ENCODE results near the gene EGFLAM.

EGFLAM gene

GRCh38 chr5:38467353-38468040 lies 209.1 kb downstream of the EGFLAM start:
- Histone ChIP-seq H3K9me3 (ENCODE audit: control insufficient read depth, insufficient read depth, low read length) (no peaks in the 10 kb centered on the region), H3K27me3 (ENCODE audit: control insufficient read depth, insufficient read depth, low read length) (no peaks in the 10 kb centered on the region), H3K4me1 (ENCODE audit: control insufficient read depth, insufficient read depth, low read length) (peaks cover 3% of the 10 kb centered on the region), H3K27ac (ENCODE audit: low read length) (no peak overlapping the region), H3K36me3 (ENCODE audit: control insufficient read depth, insufficient read depth, low read length) (no peaks in the 10 kb centered on the region), H3K4me3 (ENCODE audit: low read length) (no peak overlapping the region)
- WGBS (ENCODE audit: insufficient coverage, insufficient read length) = no CpG with 5 or more reads among the region's 22 CpGs
- DNase-seq (ENCODE audit: low read depth, low spot score) = no peak

GRCh38 chr5:38468202-38468673 lies 209.9 kb downstream of the EGFLAM start:
- Histone ChIP-seq H3K27ac (ENCODE audit: low read length) (no peak overlapping the region), H3K4me3 (ENCODE audit: low read length) (no peak overlapping the region), H3K9me3 (ENCODE audit: control insufficient read depth, insufficient read depth, low read length) (no peaks in the 10 kb centered on the region), H3K4me1 (ENCODE audit: control insufficient read depth, insufficient read depth, low read length) (peaks cover 3% of the 10 kb centered on the region), H3K27me3 (ENCODE audit: control insufficient read depth, insufficient read depth, low read length) (no peaks in the 10 kb centered on the region), H3K36me3 (ENCODE audit: control insufficient read depth, insufficient read depth, low read length) (no peaks in the 10 kb centered on the region)
- WGBS (ENCODE audit: insufficient coverage, insufficient read length) = no CpG with 5 or more reads among the region's 12 CpGs
- no peak for DNase-seq (ENCODE audit: low read depth, low spot score)

- Histone ChIP-seq H3K4me1 (ENCODE audit: control insufficient read depth, insufficient read depth, low read length) (peaks cover 3% of the 10 kb centered on the region), H3K27me3 (ENCODE audit: control insufficient read depth, insufficient read depth, low read length) (no peaks in the 10 kb centered on the region), H3K9me3 (ENCODE audit: control insufficient read depth, insufficient read depth, low read length) (no peaks in the 10 kb centered on the region), H3K27ac (ENCODE audit: low read length) (no peak overlapping the region), H3K4me3 (ENCODE audit: low read length) (no peak overlapping the region), H3K36me3 (ENCODE audit: control insufficient read depth, insufficient read depth, low read length) (no peaks in the 10 kb centered on the region)
- no CpG with 5 or more reads among the region's 18 CpGs for WGBS (ENCODE audit: insufficient coverage, insufficient read length)
- DNase-seq (ENCODE audit: low read depth, low spot score) = no peak
Observed at GRCh38 chr5:38468978-38469706, 210.8 kb downstream of the EGFLAM start.

GRCh38 chr5:38469707-38470267 lies 211.4 kb downstream of the EGFLAM start:
- WGBS (ENCODE audit: insufficient coverage, insufficient read length) = no CpG with 5 or more reads among the region's 11 CpGs
- Histone ChIP-seq H3K4me3 (ENCODE audit: low read length) (no peak overlapping the region), H3K9me3 (ENCODE audit: control insufficient read depth, insufficient read depth, low read length) (no peaks in the 10 kb centered on the region), H3K4me1 (ENCODE audit: control insufficient read depth, insufficient read depth, low read length) (peaks cover 3% of the 10 kb centered on the region), H3K27me3 (ENCODE audit: control insufficient read depth, insufficient read depth, low read length) (no peaks in the 10 kb centered on the region), H3K36me3 (ENCODE audit: control insufficient read depth, insufficient read depth, low read length) (no peaks in the 10 kb centered on the region), H3K27ac (ENCODE audit: low read length) (no peak overlapping the region)
- DNase-seq (ENCODE audit: low read depth, low spot score) = no peak

GRCh38 chr5:38471709-38472108 lies 213.3 kb downstream of the EGFLAM start:
- H3K4me3 ChIP-seq (ENCODE audit: low read length) = no peak overlapping the region
- H3K4me1 ChIP-seq (ENCODE audit: control insufficient read depth, insufficient read depth, low read length) = peaks cover 3% of the 10 kb centered on the region
- H3K36me3 ChIP-seq (ENCODE audit: control insufficient read depth, insufficient read depth, low read length) = no peaks in the 10 kb centered on the region
- H3K9me3 ChIP-seq (ENCODE audit: control insufficient read depth, insufficient read depth, low read length) = no peaks in the 10 kb centered on the region
- no CpG with 5 or more reads among the region's 4 CpGs for WGBS (ENCODE audit: insufficient coverage, insufficient read length)
- no peak for DNase-seq (ENCODE audit: low read depth, low spot score)
- no peaks in the 10 kb centered on the region for H3K27me3 ChIP-seq (ENCODE audit: control insufficient read depth, insufficient read depth, low read length)
- H3K27ac ChIP-seq (ENCODE audit: low read length) = no peak overlapping the region

GRCh38 chr5:38472541-38472940 lies 214.2 kb downstream of the EGFLAM start:
- DNase-seq (ENCODE audit: low read depth, low spot score) = no peak
- no CpG with 5 or more reads among the region's 7 CpGs for whole genome bisulfite sequencing (ENCODE audit: insufficient coverage, insufficient read length)
- Histone ChIP-seq H3K27me3 (ENCODE audit: control insufficient read depth, insufficient read depth, low read length) (no peaks in the 10 kb centered on the region), H3K36me3 (ENCODE audit: control insufficient read depth, insufficient read depth, low read length) (no peaks in the 10 kb centered on the region), H3K4me1 (ENCODE audit: control insufficient read depth, insufficient read depth, low read length) (peaks cover 2% of the 10 kb centered on the region), H3K27ac (ENCODE audit: low read length) (no peak overlapping the region), H3K9me3 (ENCODE audit: control insufficient read depth, insufficient read depth, low read length) (no peaks in the 10 kb centered on the region), H3K4me3 (ENCODE audit: low read length) (no peak overlapping the region)

GRCh38 chr5:38473008-38473407 lies 214.6 kb downstream of the EGFLAM start:
- DNase-seq (ENCODE audit: low read depth, low spot score) = no peak
- no peak overlapping the region for H3K4me3 ChIP-seq (ENCODE audit: low read length)
- H3K9me3 ChIP-seq (ENCODE audit: control insufficient read depth, insufficient read depth, low read length) = no peaks in the 10 kb centered on the region
- WGBS (ENCODE audit: insufficient coverage, insufficient read length) = no CpG with 5 or more reads among the region's 8 CpGs
- no peaks in the 10 kb centered on the region for H3K4me1 ChIP-seq (ENCODE audit: control insufficient read depth, insufficient read depth, low read length)
- H3K27ac ChIP-seq (ENCODE audit: low read length) = no peak overlapping the region
- H3K27me3 ChIP-seq (ENCODE audit: control insufficient read depth, insufficient read depth, low read length) = no peaks in the 10 kb centered on the region
- no peaks in the 10 kb centered on the region for H3K36me3 ChIP-seq (ENCODE audit: control insufficient read depth, insufficient read depth, low read length)

GRCh38 chr5:38478166-38478565 lies 219.8 kb downstream of the EGFLAM start:
- no peaks in the 10 kb centered on the region for H3K27me3 ChIP-seq (ENCODE audit: control insufficient read depth, insufficient read depth, low read length)
- no CpG with 5 or more reads among the region's 3 CpGs for WGBS (ENCODE audit: insufficient coverage, insufficient read length)
- no peak for DNase-seq (ENCODE audit: low read depth, low spot score)
- no peak overlapping the region for H3K27ac ChIP-seq (ENCODE audit: low read length)
- H3K4me1 ChIP-seq (ENCODE audit: control insufficient read depth, insufficient read depth, low read length) = no peaks in the 10 kb centered on the region
- H3K36me3 ChIP-seq (ENCODE audit: control insufficient read depth, insufficient read depth, low read length) = no peaks in the 10 kb centered on the region
- H3K9me3 ChIP-seq (ENCODE audit: control insufficient read depth, insufficient read depth, low read length) = no peaks in the 10 kb centered on the region
- H3K4me3 ChIP-seq (ENCODE audit: low read length) = no peak overlapping the region

GRCh38 chr5:38478878-38479277 lies 220.5 kb downstream of the EGFLAM start:
- Histone ChIP-seq H3K4me1 (ENCODE audit: control insufficient read depth, insufficient read depth, low read length) (no peaks in the 10 kb centered on the region), H3K36me3 (ENCODE audit: control insufficient read depth, insufficient read depth, low read length) (no peaks in the 10 kb centered on the region), H3K4me3 (ENCODE audit: low read length) (no peak overlapping the region), H3K27me3 (ENCODE audit: control insufficient read depth, insufficient read depth, low read length) (no peaks in the 10 kb centered on the region), H3K27ac (ENCODE audit: low read length) (no peak overlapping the region), H3K9me3 (ENCODE audit: control insufficient read depth, insufficient read depth, low read length) (no peaks in the 10 kb centered on the region)
- no CpG with 5 or more reads among the region's 3 CpGs for WGBS (ENCODE audit: insufficient coverage, insufficient read length)
- no peak for DNase-seq (ENCODE audit: low read depth, low spot score)

- Histone ChIP-seq H3K27me3 (ENCODE audit: control insufficient read depth, insufficient read depth, low read length) (no peaks in the 10 kb centered on the region), H3K36me3 (ENCODE audit: control insufficient read depth, insufficient read depth, low read length) (no peaks in the 10 kb centered on the region), H3K27ac (ENCODE audit: low read length) (no peak overlapping the region), H3K9me3 (ENCODE audit: control insufficient read depth, insufficient read depth, low read length) (no peaks in the 10 kb centered on the region), H3K4me1 (ENCODE audit: control insufficient read depth, insufficient read depth, low read length) (no peaks in the 10 kb centered on the region), H3K4me3 (ENCODE audit: low read length) (no peak overlapping the region)
- no CpG with 5 or more reads among the region's 6 CpGs for WGBS (ENCODE audit: insufficient coverage, insufficient read length)
- DNase-seq (ENCODE audit: low read depth, low spot score) = no peak
Observed at GRCh38 chr5:38479315-38479904, 221.1 kb downstream of the EGFLAM start.
